GM23338 (cell line): ENCODE results near the gene U2AF1L4. TPM values are rescaled to one million over a fixed set of nuclear protein-coding genes. Genes with fewer than 3 reads are reported as not detected.

Experiments used
- ATAC-seq: fragments of 200-7000 bp; cut with Tn5 transposase; 3 replicates; pipeline ENCODE4 v1.9.1; 2020
- DNase-seq: peaks from one replicate; pipeline ENCODE4 v3.0.0-alpha.2; 2015; ENCODE audit warnings: low spot score
- H2AFZ ChIP-seq: fragments of 200-600 bp; sonication (generic); 2 replicates; pipeline ENCODE4 v1.8.0; 2016; ENCODE audit warnings: antibody characterized with exemption, mild to moderate bottlenecking, moderate library complexity
- H3F3A ChIP-seq: fragments of 200-600 bp; sonication (generic); replicated peaks from 2 replicates; pipeline ENCODE4 v1.8.0; 2017; ENCODE audit warnings: antibody characterized with exemption, mixed run types, low read depth
- H3K27ac ChIP-seq: fragments of 200-600 bp; sonication (generic); 2 replicates; pipeline ENCODE4 v1.6.1; 2016; ENCODE audit warnings: low read depth
- H3K27me3 ChIP-seq: fragments of 200-600 bp; sonication (generic); 2 replicates; pipeline ENCODE4 v1.8.0; 2016; ENCODE audit warnings: mild to moderate bottlenecking, mixed run types, moderate library complexity; ENCODE audit not compliant: insufficient read depth
- H3K36me3 ChIP-seq: fragments of 200-600 bp; sonication (generic); 2 replicates; pipeline ENCODE4 v1.8.0; 2016; ENCODE audit warnings: mild to moderate bottlenecking; ENCODE audit not compliant: insufficient read depth
- H3K4me1 ChIP-seq: fragments of 200-600 bp; sonication (generic); 2 replicates; pipeline ENCODE4 v1.8.0; 2016; ENCODE audit warnings: mild to moderate bottlenecking, moderate library complexity; ENCODE audit not compliant: insufficient read depth
- H3K4me2 ChIP-seq: fragments of 200-600 bp; sonication (generic); 2 replicates; pipeline ENCODE4 v1.7.1; 2017; ENCODE audit warnings: mixed run types
- H3K4me3 ChIP-seq: fragments of 200-600 bp; sonication (generic); 2 replicates; pipeline ENCODE4 v1.6.1; 2016; ENCODE audit warnings: mixed run types
- H3K79me2 ChIP-seq: fragments of 200-600 bp; sonication (generic); replicated peaks from 2 replicates; pipeline ENCODE4 v1.8.0; 2017; ENCODE audit warnings: mild to moderate bottlenecking; ENCODE audit not compliant: insufficient read depth
- H3K9me2 ChIP-seq: fragments of 200-600 bp; sonication (generic); 2 replicates; pipeline ENCODE4 v1.8.0; 2017; ENCODE audit not compliant: insufficient read depth
- H4K20me1 ChIP-seq: fragments of 200-600 bp; sonication (generic); replicated peaks from 2 replicates; pipeline ENCODE4 v1.8.0; 2017; ENCODE audit warnings: mild to moderate bottlenecking; ENCODE audit not compliant: insufficient read depth
- H3K27ac Mint-ChIP-seq: 2 replicates; pipeline ENCODE4 v1.8.0; 2020; ENCODE audit warnings: inconsistent platforms, mild to moderate bottlenecking, moderate library complexity, mixed read lengths
- H3K27me3 Mint-ChIP-seq: 3 replicates; pipeline ENCODE4 v1.8.0; 2022; ENCODE audit warnings: low read depth, mild to moderate bottlenecking, moderate library complexity, mixed read lengths, inconsistent platforms; ENCODE audit not compliant: insufficient read depth, poor library complexity
- H3K36me3 Mint-ChIP-seq: 3 replicates; pipeline ENCODE4 v1.8.0; 2021; ENCODE audit warnings: low read depth, mild to moderate bottlenecking, inconsistent platforms, moderate library complexity, mixed read lengths
- H3K4me1 Mint-ChIP-seq: 3 replicates; pipeline ENCODE4 v1.8.0; 2020; ENCODE audit warnings: mild to moderate bottlenecking, inconsistent platforms, mixed read lengths
- H3K4me3 Mint-ChIP-seq: 3 replicates; pipeline ENCODE4 v1.8.0; 2021; ENCODE audit warnings: moderate library complexity, mild to moderate bottlenecking, inconsistent platforms, mixed read lengths
- H3K9me3 Mint-ChIP-seq: 3 replicates; pipeline ENCODE4 v1.8.0; 2020; ENCODE audit warnings: moderate library complexity, mild to moderate bottlenecking, inconsistent platforms, mixed read lengths
- ETS1 ChIP-seq: IDR thresholded peaks from 2 replicates; pipeline ENCODE4 v1.6.1; 2016; ENCODE audit warnings: antibody characterized with exemption
- EZH2phosphoT487 ChIP-seq: fragments of 200-600 bp; sonication (generic); IDR thresholded peaks from one replicate; pipeline ENCODE4 v1.8.1; 2018; ENCODE audit warnings: antibody characterized with exemption; ENCODE audit not compliant: unreplicated experiment
- JUNB ChIP-seq: IDR thresholded peaks from one replicate; pipeline ENCODE4 v1.6.1; 2016; ENCODE audit warnings: antibody characterized with exemption; ENCODE audit not compliant: unreplicated experiment
- NANOG ChIP-seq: IDR thresholded peaks from 2 replicates; pipeline ENCODE4 v1.6.1; 2016; ENCODE audit warnings: antibody characterized with exemption, borderline replicate concordance
- STAT1 ChIP-seq: IDR thresholded peaks from one replicate; pipeline ENCODE4 v1.6.1; 2016; ENCODE audit warnings: antibody characterized with exemption; ENCODE audit not compliant: unreplicated experiment
- ZNF114 ChIP-seq: fragments of 250-450 bp; sonication (Bioruptor Pico); IDR thresholded peaks from 2 replicates; pipeline ENCODE4 v1.5.0; 2020; ENCODE audit warnings: mild to moderate bottlenecking, moderate library complexity
- ZNF331 ChIP-seq: fragments of 250-450 bp; sonication (Bioruptor Pico); IDR thresholded peaks from 2 replicates; pipeline ENCODE4 v1.5.0; 2020; ENCODE audit warnings: low read depth, mild to moderate bottlenecking, moderate library complexity
- ZNF462 ChIP-seq: fragments of 250-450 bp; sonication (Bioruptor Pico); IDR thresholded peaks from 2 replicates; pipeline ENCODE4 v1.5.0; 2020; ENCODE audit warnings: mild to moderate bottlenecking, moderate library complexity
- polyA plus RNA-seq: library from polyadenylated mRNA; unstranded; fragments of >200 nt; fragmentation: Nextera tagmentation; extraction: Ambion mirVana; gene quantifications from 2 replicates; pipeline ENCODE4 v1.2.1, GENCODE V29; 2016
- total RNA-seq: library from RNA; depleted of rRNA; stranded (reverse); fragments of >200 nt; shearing (Covaris generic); gene quantifications from 2 replicates; pipeline ENCODE4 v1.2.3, GENCODE V29; 2014

The U2AF1L4 gene
- total and polyA plus RNA-seq, 2 experiments from 2014 or later, result 13.1 to 23.7 TPM

- Mint-ChIP-seq H3K4me1 (peaks cover 20% of the 10 kb centered on the region), H3K27ac (no peak overlapping the region), H3K4me3 (peak overlapping the region; percentile 45; the same call in 1 of the 3 replicates), H3K36me3 (peaks cover 45% of the 10 kb centered on the region), H3K27me3 (peaks cover 32% of the 10 kb centered on the region), H3K9me3 (no peaks in the 10 kb centered on the region; the same call in 2 of the 3 replicates)
- ATAC-seq, result no peak
- Histone ChIP-seq H3K79me2 (peaks cover 21% of the 10 kb centered on the region), H3K27ac (no peak overlapping the region), H3K9me2 (no peaks in the 10 kb centered on the region), H3F3A (peaks cover 10% of the 10 kb centered on the region; the same call in 1 of the 2 replicates), H4K20me1 (peaks cover 11% of the 10 kb centered on the region), H3K4me1 (peaks cover 18% of the 10 kb centered on the region), H3K27me3 (no peaks in the 10 kb centered on the region), H2AFZ (no peak overlapping the region), H3K36me3 (peaks cover 11% of the 10 kb centered on the region; the same call in 1 of the 2 replicates), H3K4me3 (no peak overlapping the region), H3K4me2 (no peak overlapping the region)
- TF ChIP-seq STAT1, result no peak
- no peak for TF ChIP-seq NANOG
- no peak for TF ChIP-seq JUNB
- TF ChIP-seq ZNF331 (CRISPR knock-in tag), result no peak
- TF ChIP-seq ETS1, result no peak
- TF ChIP-seq ZNF462, result no peak
- TF ChIP-seq EZH2phosphoT487, result no peak
- no peak for TF ChIP-seq ZNF114 (CRISPR knock-in tag)
- no peak for DNase-seq
Measured at GRCh38 chr19:35720163-35720524, 25.1 kb downstream of the U2AF1L4 start.
